Measurements from ENCODE around the gene AKR1B15. TPM values are rescaled to one million over a fixed set of nuclear protein-coding genes. Genes with fewer than 3 reads are reported as not detected.

AKR1B15 gene
- polyA plus RNA-seq, 1 of the 3 experiments (the other 2 are of a cell fraction) = not detected

DNA sequence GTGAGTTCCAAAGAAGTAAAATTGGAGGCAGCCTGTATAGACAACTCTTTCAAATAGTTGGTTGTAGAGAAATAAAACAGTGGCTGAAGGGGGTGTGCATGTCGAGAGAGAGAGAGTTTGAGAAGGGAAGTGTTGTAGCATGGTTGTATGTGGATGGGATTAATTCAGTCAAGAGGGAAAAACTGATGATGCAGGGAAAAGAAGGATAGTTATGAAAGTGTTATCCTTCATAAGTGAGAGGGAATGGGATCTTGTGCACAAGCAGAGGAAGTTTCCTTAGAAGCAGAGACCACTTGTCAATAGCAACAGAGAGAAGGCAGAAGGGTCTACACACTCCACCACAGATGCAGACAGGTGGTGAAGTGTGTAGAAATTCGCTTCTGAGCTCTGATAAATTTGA lies 67.7 kb downstream of the AKR1B15 start:
- CTCF ChIA-PET = interaction anchor here (1.1 to 2.7 kb wide), 2 partner anchors 10 to 13 kb away, joined by 3 to 12 read pairs; no protein-coding TSS in a partner anchor
- POLR2A ChIA-PET = no interaction called here
- 16% methylated on average over 2 of the region's 2 CpGs for WGBS (ENCODE audit: low lambda C conversion rate)

More for the DNA sequence above, 67.7 kb downstream of the AKR1B15 start:
- Histone ChIP-seq H3K9me3 (no peaks in the 10 kb centered on the region), H3K36me3 (replicated peaks in 1 of 2; ENCODE audit: control insufficient read depth in 1 of 2, insufficient read depth in 2 of 2, low read length in 1 of 2) (no peaks in the 10 kb centered on the region), H3K79me2 (ENCODE audit: insufficient read depth) (no peaks in the 10 kb centered on the region), H3K9me2 (no peaks in the 10 kb centered on the region), H3K27ac (ENCODE audit: low read depth in 2 of 2, low read length in 1 of 2) (no peak overlapping the region; a peak in 1 of 4 replicates), H4K20me1 (ENCODE audit: insufficient read depth) (no peaks in the 10 kb centered on the region), H2AFZ (ENCODE audit: low read depth) (no peak overlapping the region), H3F3A (replicated peaks; ENCODE audit: insufficient read depth) (peaks cover 61% of the 10 kb centered on the region), H3K4me2 (no peak overlapping the region), H3K27me3 (ENCODE audit: insufficient read depth) (no peaks in the 10 kb centered on the region), H3K9ac (no peak overlapping the region), H3K4me3 (ENCODE audit: low read depth in 2 of 2, low read length in 1 of 2) (no peak overlapping the region), H3K4me1 (ENCODE audit: control insufficient read depth in 1 of 2, insufficient read depth in 2 of 2, low read depth in 1 of 2, low read length in 1 of 2) (peaks cover 0 to 37% of the 10 kb centered on the region in 2 experiments; a peak in 2 of 4 replicates)
- TF ChIP-seq GABPA (IDR thresholded peaks at IDR 0.05; ENCODE audit: low read depth) (no peak), RAD21 (IDR thresholded peaks at IDR 0.05; ENCODE audit: low read length) (no peak), POLR2AphosphoS5 (IDR thresholded peaks at IDR 0.05; ENCODE audit: low read depth, low read length) (no peak), YY1 (IDR thresholded peaks at IDR 0.05; ENCODE audit: low read depth) (no peak), TAF1 (IDR thresholded peaks at IDR 0.05; ENCODE audit: borderline replicate concordance, low read depth, low read length) (no peak), MEF2A (IDR thresholded peaks at IDR 0.05; ENCODE audit: borderline replicate concordance, low read depth) (no peak), FOXJ3 (CRISPR knock-in tag; IDR thresholded peaks at IDR 0.05) (no peak), RFX5 (IDR thresholded peaks at IDR 0.05; ENCODE audit: low read length) (no peak), RCOR1 (IDR thresholded peaks at IDR 0.05; ENCODE audit: low read length) (no peak)
- TF ChIP-seq, protein P1, sequence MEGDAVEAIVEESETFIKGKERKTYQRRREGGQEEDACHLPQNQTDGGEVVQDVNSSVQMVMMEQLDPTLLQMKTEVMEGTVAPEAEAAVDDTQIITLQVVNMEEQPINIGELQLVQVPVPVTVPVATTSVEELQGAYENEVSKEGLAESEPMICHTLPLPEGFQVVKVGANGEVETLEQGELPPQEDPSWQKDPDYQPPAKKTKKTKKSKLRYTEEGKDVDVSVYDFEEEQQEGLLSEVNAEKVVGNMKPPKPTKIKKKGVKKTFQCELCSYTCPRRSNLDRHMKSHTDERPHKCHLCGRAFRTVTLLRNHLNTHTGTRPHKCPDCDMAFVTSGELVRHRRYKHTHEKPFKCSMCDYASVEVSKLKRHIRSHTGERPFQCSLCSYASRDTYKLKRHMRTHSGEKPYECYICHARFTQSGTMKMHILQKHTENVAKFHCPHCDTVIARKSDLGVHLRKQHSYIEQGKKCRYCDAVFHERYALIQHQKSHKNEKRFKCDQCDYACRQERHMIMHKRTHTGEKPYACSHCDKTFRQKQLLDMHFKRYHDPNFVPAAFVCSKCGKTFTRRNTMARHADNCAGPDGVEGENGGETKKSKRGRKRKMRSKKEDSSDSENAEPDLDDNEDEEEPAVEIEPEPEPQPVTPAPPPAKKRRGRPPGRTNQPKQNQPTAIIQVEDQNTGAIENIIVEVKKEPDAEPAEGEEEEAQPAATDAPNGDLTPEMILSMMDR (IDR thresholded peaks at IDR 0.05) = no peak
- TF ChIP-seq, protein P2, sequence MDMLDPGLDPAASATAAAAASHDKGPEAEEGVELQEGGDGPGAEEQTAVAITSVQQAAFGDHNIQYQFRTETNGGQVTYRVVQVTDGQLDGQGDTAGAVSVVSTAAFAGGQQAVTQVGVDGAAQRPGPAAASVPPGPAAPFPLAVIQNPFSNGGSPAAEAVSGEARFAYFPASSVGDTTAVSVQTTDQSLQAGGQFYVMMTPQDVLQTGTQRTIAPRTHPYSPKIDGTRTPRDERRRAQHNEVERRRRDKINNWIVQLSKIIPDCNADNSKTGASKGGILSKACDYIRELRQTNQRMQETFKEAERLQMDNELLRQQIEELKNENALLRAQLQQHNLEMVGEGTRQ (IDR thresholded peaks at IDR 0.05; ENCODE audit: borderline replicate concordance, low read depth, low read length) = no peak
- TF ChIP-seq, protein P3, sequence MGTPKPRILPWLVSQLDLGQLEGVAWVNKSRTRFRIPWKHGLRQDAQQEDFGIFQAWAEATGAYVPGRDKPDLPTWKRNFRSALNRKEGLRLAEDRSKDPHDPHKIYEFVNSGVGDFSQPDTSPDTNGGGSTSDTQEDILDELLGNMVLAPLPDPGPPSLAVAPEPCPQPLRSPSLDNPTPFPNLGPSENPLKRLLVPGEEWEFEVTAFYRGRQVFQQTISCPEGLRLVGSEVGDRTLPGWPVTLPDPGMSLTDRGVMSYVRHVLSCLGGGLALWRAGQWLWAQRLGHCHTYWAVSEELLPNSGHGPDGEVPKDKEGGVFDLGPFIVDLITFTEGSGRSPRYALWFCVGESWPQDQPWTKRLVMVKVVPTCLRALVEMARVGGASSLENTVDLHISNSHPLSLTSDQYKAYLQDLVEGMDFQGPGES (IDR thresholded peaks at IDR 0.05; ENCODE audit: low read depth, low read length) = no peak
- TF ChIP-seq, protein P4, sequence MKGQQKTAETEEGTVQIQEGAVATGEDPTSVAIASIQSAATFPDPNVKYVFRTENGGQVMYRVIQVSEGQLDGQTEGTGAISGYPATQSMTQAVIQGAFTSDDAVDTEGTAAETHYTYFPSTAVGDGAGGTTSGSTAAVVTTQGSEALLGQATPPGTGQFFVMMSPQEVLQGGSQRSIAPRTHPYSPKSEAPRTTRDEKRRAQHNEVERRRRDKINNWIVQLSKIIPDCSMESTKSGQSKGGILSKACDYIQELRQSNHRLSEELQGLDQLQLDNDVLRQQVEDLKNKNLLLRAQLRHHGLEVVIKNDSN (IDR thresholded peaks at IDR 0.05; ENCODE audit: borderline replicate concordance, low read depth) = no peak
- TF ChIP-seq, protein P5, sequence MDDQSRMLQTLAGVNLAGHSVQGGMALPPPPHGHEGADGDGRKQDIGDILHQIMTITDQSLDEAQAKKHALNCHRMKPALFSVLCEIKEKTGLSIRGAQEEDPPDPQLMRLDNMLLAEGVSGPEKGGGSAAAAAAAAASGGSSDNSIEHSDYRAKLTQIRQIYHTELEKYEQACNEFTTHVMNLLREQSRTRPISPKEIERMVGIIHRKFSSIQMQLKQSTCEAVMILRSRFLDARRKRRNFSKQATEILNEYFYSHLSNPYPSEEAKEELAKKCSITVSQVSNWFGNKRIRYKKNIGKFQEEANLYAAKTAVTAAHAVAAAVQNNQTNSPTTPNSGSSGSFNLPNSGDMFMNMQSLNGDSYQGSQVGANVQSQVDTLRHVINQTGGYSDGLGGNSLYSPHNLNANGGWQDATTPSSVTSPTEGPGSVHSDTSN (IDR thresholded peaks at IDR 0.05) = no peak
- DNase-seq = no peak

All from SK-N-SH (cell line).